Medulla oblongata (tissue), 1 donor: ENCODE data around the gene TEDC1.

Experiments used
- DNase-seq: peaks from one replicate; pipeline ENCODE4 v3.0.0-alpha.2; 2015; ENCODE audit errors: extremely low spot score

TEDC1 gene

DNA sequence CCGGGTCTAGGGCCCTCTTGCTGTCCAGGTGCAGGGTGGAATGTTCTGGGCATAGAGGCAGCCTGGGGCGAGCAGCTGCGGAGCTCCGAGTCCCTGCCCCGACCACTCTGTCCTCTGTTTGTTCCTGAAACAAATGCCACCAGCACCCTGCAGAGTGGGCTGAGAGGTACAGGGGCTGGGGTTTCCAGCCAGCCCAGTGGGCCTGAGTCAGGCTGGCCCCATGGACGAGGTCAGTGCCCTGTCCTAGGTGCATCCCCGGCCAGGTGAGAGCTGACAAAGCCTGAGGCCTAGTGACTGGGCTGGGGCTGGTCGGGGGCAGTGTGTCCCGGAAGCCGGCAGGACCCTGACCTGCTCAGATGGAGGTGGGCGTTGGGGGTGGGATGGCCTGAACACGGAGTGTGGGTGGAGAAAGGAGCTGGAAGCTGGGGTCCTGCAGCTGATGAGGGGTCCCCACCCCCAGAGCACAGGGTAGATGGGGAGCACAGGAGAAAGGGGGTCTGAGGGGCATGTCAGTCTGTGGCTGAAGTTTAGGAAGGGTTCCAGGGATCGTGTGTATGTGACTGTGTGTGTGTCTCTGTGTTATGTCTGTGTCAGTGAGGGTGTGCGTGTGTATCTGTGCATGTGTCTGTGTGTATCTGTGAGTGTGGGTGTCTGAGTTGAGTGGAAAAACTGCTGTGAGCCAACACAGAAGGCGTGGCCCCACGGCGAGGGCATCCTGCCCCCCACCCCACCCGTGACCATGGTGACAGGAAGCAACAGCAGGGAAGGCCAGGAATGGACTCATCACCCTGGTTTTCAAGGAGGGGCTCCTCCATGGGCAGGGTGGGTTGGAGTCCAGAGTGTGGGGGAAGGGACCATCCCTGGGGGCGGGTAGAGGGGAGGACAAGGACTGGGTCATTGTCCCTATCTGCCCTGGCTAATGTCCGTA is 6.7 kb upstream of the TEDC1 start:
- no peak for DNase-seq

- DNase-seq: no peak
Measured at GRCh38 chr14:105484997-105485393, 6.1 kb upstream of the TEDC1 start.

DNA sequence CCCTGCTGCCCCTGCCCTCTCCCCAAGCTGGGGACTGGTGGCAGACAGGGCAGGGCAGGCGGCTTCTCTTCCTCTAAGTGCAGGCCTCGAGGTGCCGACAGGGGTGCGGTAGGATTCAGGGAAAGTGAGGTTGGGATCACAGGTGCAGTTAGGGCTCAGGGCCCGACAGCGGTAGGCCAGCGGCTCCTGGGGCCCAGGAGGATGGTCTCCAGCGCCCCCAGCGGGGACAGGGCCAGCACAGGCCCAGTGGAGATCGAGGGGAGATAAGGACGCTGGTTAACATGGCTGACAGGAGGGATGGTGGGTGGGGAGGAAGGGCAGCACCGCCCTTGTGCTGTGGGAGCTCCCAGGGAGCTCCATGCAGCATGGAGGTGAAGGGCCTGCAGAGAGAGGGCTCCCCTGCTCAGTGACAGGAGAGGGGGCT is 5.3 kb upstream of the TEDC1 start:
- no peak for DNase-seq

DNA sequence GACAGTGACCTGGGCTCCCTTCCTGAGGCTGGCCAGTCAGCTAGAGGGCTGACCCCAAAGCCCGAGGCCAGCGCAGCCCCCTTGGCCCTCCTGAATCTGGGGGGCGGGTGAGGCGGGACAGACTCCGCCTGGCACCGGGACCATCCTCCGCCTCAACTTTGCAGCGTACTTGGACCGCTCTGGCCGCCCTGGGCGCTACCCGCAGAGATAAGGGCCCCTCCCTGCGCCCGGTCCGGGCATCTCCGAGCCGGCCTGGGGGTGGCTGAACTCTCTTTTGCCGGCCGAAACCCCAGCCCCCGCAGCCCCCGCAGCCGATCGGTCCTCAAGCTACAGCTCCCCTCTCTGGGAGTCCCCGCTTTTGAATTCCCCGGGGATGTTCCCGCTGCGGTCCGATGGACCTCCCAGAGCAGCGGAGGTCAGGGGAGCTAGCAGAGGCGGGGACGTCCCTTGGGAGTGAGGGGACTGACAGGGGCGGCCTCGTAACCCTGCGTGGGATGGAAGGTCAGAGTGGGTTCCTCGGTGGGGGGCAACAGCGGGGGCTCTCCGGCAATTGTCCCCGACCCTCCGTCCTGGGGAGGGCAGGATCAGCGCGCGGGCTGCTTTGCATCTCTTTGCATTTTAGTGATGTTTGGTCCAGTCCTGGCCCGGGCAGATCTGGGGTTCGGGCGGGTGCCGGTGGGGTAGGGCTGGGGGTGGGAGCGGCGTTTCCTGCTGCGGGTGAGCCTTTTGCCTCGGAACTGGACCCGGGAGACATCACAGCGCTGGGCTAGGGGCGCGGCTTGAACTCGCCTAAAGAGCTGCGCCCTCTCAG is 4.7 kb upstream of the TEDC1 start, which contains the start of gene CRIP1:
Gene CRIP1 (plus strand): TSS at position 724 of the 811 bp plus-strand sequence. CDS start 374 bp downstream, outside the sequence.
- DNase-seq: no peak

DNA sequence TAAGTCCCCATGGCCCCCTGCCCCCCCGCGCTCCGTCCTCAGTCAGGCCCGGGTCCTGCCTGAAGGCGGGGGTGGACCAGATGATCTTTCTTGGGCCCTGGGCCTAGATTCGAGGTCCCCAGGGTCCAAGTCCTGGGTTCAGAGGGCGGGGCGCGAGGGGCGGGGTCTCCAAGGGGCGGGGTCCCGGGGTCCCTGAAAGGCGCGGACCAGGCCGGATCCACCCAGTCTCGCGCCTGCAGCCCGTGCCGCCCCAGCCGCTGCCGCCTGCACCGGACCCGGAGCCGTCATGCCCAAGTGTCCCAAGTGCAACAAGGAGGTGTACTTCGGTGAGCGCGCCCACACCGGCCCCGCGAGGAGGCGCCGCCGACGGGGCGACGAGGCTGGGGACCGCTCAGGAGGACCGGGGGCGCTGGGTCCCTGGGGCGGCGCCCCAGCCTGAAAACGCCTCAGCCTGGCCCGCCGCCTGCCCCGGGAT is 4.0 kb upstream of the TEDC1 start:
- DNase-seq: no peak

DNA sequence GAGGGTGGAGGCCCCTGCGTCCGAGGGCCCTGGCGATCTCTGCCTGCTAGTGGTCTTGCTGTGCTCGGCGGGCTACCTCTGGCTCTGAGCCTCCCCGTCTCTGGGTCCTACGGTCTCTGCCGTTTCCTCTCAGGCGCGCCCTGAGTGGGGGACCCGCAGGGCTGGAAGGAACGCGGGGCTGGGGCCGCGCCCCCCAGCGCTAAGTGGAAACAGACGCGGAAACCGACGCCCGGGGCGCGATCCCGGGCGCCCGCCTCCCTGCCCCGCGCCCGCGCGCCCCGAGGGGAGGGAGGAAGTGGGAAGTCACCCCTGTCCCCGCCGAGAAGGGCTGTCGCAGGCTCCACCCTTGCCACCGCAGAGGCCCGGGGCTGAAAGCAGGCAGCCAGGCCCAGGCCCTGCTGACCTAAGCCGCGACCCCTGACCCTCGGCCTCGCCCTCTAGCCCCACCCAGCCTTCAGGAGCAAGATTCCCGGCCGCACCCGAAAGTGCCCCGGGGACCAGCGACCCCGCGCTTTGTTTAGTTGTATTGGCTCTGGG is 3.5 kb upstream of the TEDC1 start:
- DNase-seq: no peak

DNA sequence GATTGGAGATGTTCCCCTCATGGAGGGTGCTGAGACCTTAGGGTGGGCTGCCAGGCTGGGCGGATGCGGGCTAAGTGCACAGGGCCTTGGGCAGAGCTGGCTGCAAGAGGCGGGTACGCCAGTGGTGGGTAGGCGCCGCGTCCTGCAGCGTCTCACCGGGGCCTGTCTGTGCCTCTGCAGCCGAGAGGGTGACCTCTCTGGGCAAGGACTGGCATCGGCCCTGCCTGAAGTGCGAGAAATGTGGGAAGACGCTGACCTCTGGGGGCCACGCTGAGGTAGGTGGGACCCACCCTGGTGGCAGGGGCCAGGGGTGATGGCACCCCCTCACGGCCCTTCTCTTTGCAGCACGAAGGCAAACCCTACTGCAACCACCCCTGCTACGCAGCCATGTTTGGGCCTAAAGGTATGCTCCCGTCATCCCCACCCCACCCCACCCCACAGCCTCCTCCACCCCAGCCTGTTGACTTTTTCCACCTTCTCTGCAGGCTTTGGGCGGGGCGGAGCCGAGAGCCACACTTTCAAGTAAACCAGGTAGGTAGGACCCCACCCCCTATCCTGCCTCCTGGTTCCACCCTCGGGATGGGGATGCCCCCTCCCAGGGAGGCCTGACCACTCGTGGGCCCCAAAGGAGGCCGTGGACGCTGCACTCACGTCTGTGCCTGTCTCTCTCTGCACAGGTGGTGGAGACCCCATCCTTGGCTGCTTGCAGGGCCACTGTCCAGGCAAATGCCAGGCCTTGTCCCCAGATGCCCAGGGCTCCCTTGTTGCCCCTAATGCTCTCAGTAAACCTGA is 2.9 kb upstream of the TEDC1 start:
- DNase-seq: no peak

GRCh38 chr14:105488781-105489541 is 2.1 kb upstream of the TEDC1 start:
- DNase-seq: no peak

- DNase-seq: peak; percentile 85
Measured at GRCh38 chr14:105489542-105490266, 1.3 kb upstream of the TEDC1 start.

DNA sequence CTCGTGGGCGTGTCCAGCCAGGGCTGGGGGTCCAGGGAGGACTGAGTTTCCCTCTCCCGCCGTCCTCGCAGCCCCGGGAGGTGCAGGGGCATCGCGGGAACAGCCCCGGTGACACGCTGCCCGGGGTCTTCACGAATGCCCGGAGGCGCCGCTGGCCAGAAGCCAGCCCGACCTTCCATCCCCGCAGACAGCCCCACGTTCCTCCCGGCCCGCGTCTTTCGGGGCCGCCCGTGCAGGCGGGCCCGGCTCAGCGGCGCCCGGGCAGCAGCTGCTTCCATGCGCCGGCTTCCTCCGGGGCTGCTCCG is 827 bp upstream of the TEDC1 start:
- no peak for DNase-seq

DNA sequence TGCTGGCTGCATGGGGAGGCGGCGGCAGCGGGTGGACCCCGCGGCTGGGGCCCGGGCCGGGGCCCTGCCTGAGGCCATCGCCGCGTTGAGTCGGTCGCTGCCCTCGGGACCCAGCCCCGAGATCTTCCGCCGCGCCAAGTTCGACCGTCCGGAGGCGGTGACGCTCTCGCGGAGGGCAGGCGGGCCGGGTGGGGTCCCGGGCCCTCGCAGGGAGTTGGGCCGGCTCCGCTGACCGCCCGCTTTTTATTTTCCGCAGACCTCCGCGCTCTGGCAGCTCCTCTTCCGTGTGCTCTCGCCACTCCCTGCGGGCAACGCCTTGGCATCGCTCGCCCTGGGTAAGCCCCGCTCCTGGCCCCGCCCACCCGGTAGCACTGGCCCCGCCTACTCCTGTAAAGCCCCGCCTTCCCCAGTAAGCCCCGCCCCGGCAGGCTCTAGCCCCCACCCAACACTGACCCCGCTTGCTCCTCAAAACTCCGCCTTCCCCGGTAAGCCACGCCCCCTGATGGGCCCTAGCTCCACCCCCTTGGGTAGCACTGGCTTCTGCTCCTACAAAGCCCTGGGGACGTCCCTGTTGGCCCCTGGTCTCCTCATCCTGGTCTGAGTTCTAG is 424 bp downstream of the TEDC1 start:
- peak; percentile 55 for DNase-seq

GRCh38 chr14:105492031-105492970 is 1.3 kb downstream of the TEDC1 start:
- DNase-seq: no peak

- DNase-seq: no peak
Measured at GRCh38 chr14:105492971-105493871, 2.2 kb downstream of the TEDC1 start.

GRCh38 chr14:105493921-105494605 is 3.0 kb downstream of the TEDC1 start:
- DNase-seq: no peak

- no peak for DNase-seq
Measured at GRCh38 chr14:105494606-105494929, 3.5 kb downstream of the TEDC1 start.

GRCh38 chr14:105495101-105495989 is 4.3 kb downstream of the TEDC1 start:
- no peak for DNase-seq
